ENCODE results near the gene REG3G. TPM values are rescaled to one million over a fixed set of nuclear protein-coding genes. Genes with fewer than 3 reads are reported as not detected.

The REG3G gene
- total and polyA plus RNA-seq, 11 donors = 0.11 TPM; not detected in 10

GRCh38 chr2:79001285-79001684, 24.2 kb upstream of the REG3G start:
- no peaks in the 10 kb centered on the region for H3K36me3 ChIP-seq
- intact Hi-C loops (cut with DNase I) = loop anchor here in 1 of 10 donors (1.0 kb wide), 1 partner anchor 9 kb away; no protein-coding TSS in a partner anchor
- TF ChIP-seq, protein P1, sequence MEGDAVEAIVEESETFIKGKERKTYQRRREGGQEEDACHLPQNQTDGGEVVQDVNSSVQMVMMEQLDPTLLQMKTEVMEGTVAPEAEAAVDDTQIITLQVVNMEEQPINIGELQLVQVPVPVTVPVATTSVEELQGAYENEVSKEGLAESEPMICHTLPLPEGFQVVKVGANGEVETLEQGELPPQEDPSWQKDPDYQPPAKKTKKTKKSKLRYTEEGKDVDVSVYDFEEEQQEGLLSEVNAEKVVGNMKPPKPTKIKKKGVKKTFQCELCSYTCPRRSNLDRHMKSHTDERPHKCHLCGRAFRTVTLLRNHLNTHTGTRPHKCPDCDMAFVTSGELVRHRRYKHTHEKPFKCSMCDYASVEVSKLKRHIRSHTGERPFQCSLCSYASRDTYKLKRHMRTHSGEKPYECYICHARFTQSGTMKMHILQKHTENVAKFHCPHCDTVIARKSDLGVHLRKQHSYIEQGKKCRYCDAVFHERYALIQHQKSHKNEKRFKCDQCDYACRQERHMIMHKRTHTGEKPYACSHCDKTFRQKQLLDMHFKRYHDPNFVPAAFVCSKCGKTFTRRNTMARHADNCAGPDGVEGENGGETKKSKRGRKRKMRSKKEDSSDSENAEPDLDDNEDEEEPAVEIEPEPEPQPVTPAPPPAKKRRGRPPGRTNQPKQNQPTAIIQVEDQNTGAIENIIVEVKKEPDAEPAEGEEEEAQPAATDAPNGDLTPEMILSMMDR (IDR thresholded peaks at IDR 0.05) = no peak
- no peak for TF ChIP-seq POLR2A (IDR thresholded peaks at IDR 0.05)
- H3K4me3 ChIP-seq = no peak overlapping the region
- H3K4me1 ChIP-seq = no peaks in the 10 kb centered on the region
- H3K27me3 ChIP-seq = no peaks in the 10 kb centered on the region
- DNase-seq = no peak
- H3K9me3 ChIP-seq = no peaks in the 10 kb centered on the region
- no peak for ATAC-seq
- 74 to 83% (median 81%) methylated on average over 1 of the region's 1 CpG for WGBS, 4 donors
- H3K27ac ChIP-seq = no peak overlapping the region

DNA sequence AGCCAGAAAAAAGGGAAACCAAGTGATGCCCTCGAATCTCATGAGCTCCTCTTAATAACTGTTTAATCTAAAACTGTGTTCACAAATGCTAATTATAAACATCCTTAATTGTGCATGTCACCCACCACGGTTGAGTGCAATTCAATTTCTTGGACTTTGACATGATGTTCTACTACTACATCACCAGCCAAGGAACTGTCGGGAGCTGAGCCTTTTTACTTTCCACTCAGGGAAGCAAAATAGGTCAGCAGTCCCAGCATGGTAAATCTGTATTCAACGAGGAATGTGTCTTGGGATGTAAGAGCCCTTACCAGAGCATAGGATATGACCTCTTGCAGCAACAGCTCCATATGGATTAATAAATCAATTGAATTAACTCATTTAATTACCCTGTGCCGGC, 20.8 kb upstream of the REG3G start:
- Histone ChIP-seq H3K9me3 (no peaks in the 10 kb centered on the region), H3K4me3 (no peak overlapping the region), H3K27ac (no peak overlapping the region), H3K27me3 (peaks cover 0 to 4% (median 0%) of the 10 kb centered on the region in 9 donors), H3K36me3 (no peaks in the 10 kb centered on the region), H3K4me1 (no peaks in the 10 kb centered on the region)
- ATAC-seq (no peak), DNase-seq (no peak)
- intact Hi-C loops (cut with DNase I) = no loop called here
- TF ChIP-seq, protein P1 (IDR thresholded peaks at IDR 0.05) = no peak
- no peak for TF ChIP-seq POLR2A (IDR thresholded peaks at IDR 0.05)
- 55 to 70% (median 64%) methylated on average over 5 of the region's 5 CpGs for whole genome bisulfite sequencing, 4 donors

DNA sequence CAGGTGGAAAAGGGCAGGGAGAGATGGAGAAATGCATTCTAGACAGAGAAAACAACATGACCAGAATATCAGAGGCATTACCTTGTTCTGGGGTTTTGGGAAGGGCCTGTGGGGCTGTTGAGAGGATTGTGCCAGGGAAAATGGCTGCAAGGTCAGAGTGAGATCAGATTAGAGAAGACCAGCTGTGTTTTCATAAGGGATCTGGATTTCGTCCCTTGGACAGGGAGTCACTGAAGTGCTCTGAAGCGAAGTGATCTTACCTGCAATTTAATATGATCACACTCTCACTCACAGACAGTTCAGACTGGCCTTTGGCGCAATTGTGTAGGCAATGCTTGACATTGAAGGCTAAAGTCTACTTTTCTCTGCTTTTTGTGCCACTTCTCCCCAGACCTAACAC, 20.3 kb upstream of the REG3G start:
- no peak for ATAC-seq
- Histone ChIP-seq H3K27me3 (peaks cover 0 to 4% (median 0%) of the 10 kb centered on the region in 9 donors), H3K4me1 (no peaks in the 10 kb centered on the region), H3K9me3 (no peaks in the 10 kb centered on the region), H3K4me3 (no peak overlapping the region), H3K36me3 (no peaks in the 10 kb centered on the region), H3K27ac (no peak overlapping the region)
- intact Hi-C loops (cut with DNase I) = no loop called here
- no peak for DNase-seq
- TF ChIP-seq POLR2A (IDR thresholded peaks at IDR 0.05) = no peak
- TF ChIP-seq, protein P1 (IDR thresholded peaks at IDR 0.05) = no peak
- 25 to 36% (median 32%) methylated on average over 3 of the region's 3 CpGs for WGBS, 4 donors

DNA sequence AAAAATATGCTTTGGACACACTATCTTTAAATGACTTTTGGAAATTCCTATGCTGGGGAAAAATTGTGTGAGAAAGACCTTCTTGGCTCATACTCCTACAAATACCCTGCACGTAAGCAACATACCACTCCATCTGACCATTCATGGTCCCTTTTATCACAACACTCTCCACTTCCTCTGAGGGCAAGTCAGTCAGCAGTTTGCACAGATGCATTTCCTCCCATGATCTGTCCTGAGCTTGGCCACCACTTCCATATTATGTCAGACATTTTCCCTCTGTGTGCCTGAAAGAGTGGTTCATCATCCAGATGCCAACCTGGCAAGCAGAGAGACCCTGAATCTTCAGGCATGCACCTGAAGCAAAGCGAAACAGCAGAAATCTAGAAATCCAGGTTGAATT, 16.1 kb upstream of the REG3G start:
- Histone ChIP-seq H3K36me3 (no peaks in the 10 kb centered on the region), H3K4me1 (no peaks in the 10 kb centered on the region), H3K9me3 (no peaks in the 10 kb centered on the region), H3K27me3 (peaks cover 0 to 4% (median 0%) of the 10 kb centered on the region in 9 donors), H3K4me3 (no peak overlapping the region), H3K27ac (no peak overlapping the region)
- ATAC-seq (no peak), DNase-seq (no peak)
- no peak for TF ChIP-seq POLR2A (IDR thresholded peaks at IDR 0.05)
- TF ChIP-seq, protein P1 (IDR thresholded peaks at IDR 0.05) = no peak
- intact Hi-C loops (cut with DNase I) = no loop called here
- 69 to 77% (median 71%) methylated on average over 2 of the region's 2 CpGs for WGBS, 4 donors

All from heart left ventricle (tissue), 16 donors.